Activated T-cell treated with anti-CD3 and anti-CD28 coated beads, Interleukin-2, amount 50 U/mL, for 24 hours (primary cell): ENCODE data around the gene PDAP1.
A peak's percentile ranks its signal among the peaks of the same experiment; 100 is the strongest.
"Not testable (repeated sequence)": the region's sequence is repeated elsewhere in the genome, so short reads cannot be mapped to it uniquely, and the experiment has no call there.

Source experiments
- DNase-seq: peaks from one replicate; pipeline ENCODE4 v3.0.0-alpha.2; 2020
- H3K27ac Mint-ChIP-seq: 2 replicates; pipeline ENCODE4 v1.8.0; 2020; ENCODE audit warnings: mild to moderate bottlenecking, mixed read lengths
- H3K27me3 Mint-ChIP-seq: 2 replicates; pipeline ENCODE4 v1.8.0; 2020; ENCODE audit warnings: mixed read lengths
- H3K36me3 Mint-ChIP-seq: 2 replicates; pipeline ENCODE4 v1.8.0; 2020; ENCODE audit warnings: low read depth, mixed read lengths
- H3K4me1 Mint-ChIP-seq: 2 replicates; pipeline ENCODE4 v1.8.0; 2020; ENCODE audit warnings: low read depth, mixed read lengths
- H3K4me3 Mint-ChIP-seq: 2 replicates; pipeline ENCODE4 v1.8.0; 2020; ENCODE audit warnings: mild to moderate bottlenecking, moderate library complexity, mixed read lengths
- H3K9me3 Mint-ChIP-seq: 2 replicates; pipeline ENCODE4 v1.8.0; 2020; ENCODE audit warnings: mixed read lengths

Gene PDAP1

GRCh38 chr7:99381664-99382075, 26.7 kb downstream of the PDAP1 start:
- peak overlapping the region; percentile 99 for H3K27ac Mint-ChIP-seq
- no peaks in the 10 kb centered on the region for H3K27me3 Mint-ChIP-seq
- H3K4me1 Mint-ChIP-seq = peaks cover 62% of the 10 kb centered on the region
- H3K36me3 Mint-ChIP-seq = peaks cover 91% of the 10 kb centered on the region
- no peak for DNase-seq
- peak overlapping the region; percentile 82 for H3K4me3 Mint-ChIP-seq
- no peaks in the 10 kb centered on the region for H3K9me3 Mint-ChIP-seq

- no peaks in the 10 kb centered on the region for H3K27me3 Mint-ChIP-seq
- H3K4me1 Mint-ChIP-seq = peaks cover 65% of the 10 kb centered on the region
- H3K36me3 Mint-ChIP-seq = peaks cover 91% of the 10 kb centered on the region
- no peaks in the 10 kb centered on the region for H3K9me3 Mint-ChIP-seq
- peak overlapping the region; percentile 82 for H3K4me3 Mint-ChIP-seq
- peak overlapping the region; percentile 99 for H3K27ac Mint-ChIP-seq
- peak; percentile 87 for DNase-seq
Observed at GRCh38 chr7:99380823-99381663, 27.4 kb downstream of the PDAP1 start.

GRCh38 chr7:99380032-99380822, 28.2 kb downstream of the PDAP1 start:
- H3K27ac Mint-ChIP-seq = peak overlapping the region; percentile 99
- peak; percentile 67 for DNase-seq
- peak overlapping the region; percentile 82 for H3K4me3 Mint-ChIP-seq
- peaks cover 66% of the 10 kb centered on the region for H3K4me1 Mint-ChIP-seq
- no peaks in the 10 kb centered on the region for H3K27me3 Mint-ChIP-seq
- H3K36me3 Mint-ChIP-seq = peaks cover 86% of the 10 kb centered on the region
- no peaks in the 10 kb centered on the region for H3K9me3 Mint-ChIP-seq

GRCh38 chr7:99379693-99380031, 28.7 kb downstream of the PDAP1 start:
- H3K36me3 Mint-ChIP-seq = peaks cover 83% of the 10 kb centered on the region
- peaks cover 65% of the 10 kb centered on the region for H3K4me1 Mint-ChIP-seq
- not testable (repeated sequence) for H3K9me3 Mint-ChIP-seq, DNase-seq, H3K27me3 Mint-ChIP-seq
- peak overlapping the region; percentile 82 for H3K4me3 Mint-ChIP-seq
- H3K27ac Mint-ChIP-seq = peak overlapping the region; percentile 99

- Mint-ChIP-seq H3K36me3 (peaks cover 78% of the 10 kb centered on the region), H3K9me3 (no peaks in the 10 kb centered on the region), H3K4me1 (peaks cover 59% of the 10 kb centered on the region), H3K27me3 (no peaks in the 10 kb centered on the region), H3K4me3 (peak overlapping the region; percentile 82), H3K27ac (peak overlapping the region; percentile 99)
- no peak for DNase-seq
Observed at GRCh38 chr7:99379043-99379577, 29.3 kb downstream of the PDAP1 start.

GRCh38 chr7:99375070-99375807, 33.2 kb downstream of the PDAP1 start:
- peak overlapping the region; percentile 92 for H3K27ac Mint-ChIP-seq
- H3K36me3 Mint-ChIP-seq = peaks cover 44% of the 10 kb centered on the region
- no peaks in the 10 kb centered on the region for H3K27me3 Mint-ChIP-seq
- H3K4me1 Mint-ChIP-seq = peaks cover 41% of the 10 kb centered on the region
- peak; percentile 83 for DNase-seq
- peak overlapping the region; percentile 84 for H3K4me3 Mint-ChIP-seq
- no peaks in the 10 kb centered on the region for H3K9me3 Mint-ChIP-seq

- peak within 1 kb of the TSS; percentile 84 for H3K4me3 Mint-ChIP-seq
- peaks cover 37% of the 10 kb centered on the region for H3K4me1 Mint-ChIP-seq
- peak; percentile 90 for DNase-seq
- H3K9me3 Mint-ChIP-seq = no peaks in the 10 kb centered on the region
- H3K27me3 Mint-ChIP-seq = no peaks in the 10 kb centered on the region
- peaks cover 43% of the 10 kb centered on the region for H3K36me3 Mint-ChIP-seq
- H3K27ac Mint-ChIP-seq = peak within 1 kb of the TSS; percentile 92
Observed at GRCh38 chr7:99374111-99375064, 34.0 kb downstream of the PDAP1 start, which contains the start of gene ARPC1B. Gene ARPC1B (plus strand): TSS chr7:99374730. CDS start chr7:99385715, 10,985 bp downstream.

- DNase-seq = no peak
- Mint-ChIP-seq H3K27ac (peak overlapping the region; percentile 83), H3K36me3 (peaks cover 43% of the 10 kb centered on the region), H3K4me3 (peak overlapping the region; percentile 84), H3K27me3 (no peaks in the 10 kb centered on the region), H3K9me3 (no peaks in the 10 kb centered on the region), H3K4me1 (peaks cover 32% of the 10 kb centered on the region)
Observed at GRCh38 chr7:99373091-99374066, 35.0 kb downstream of the PDAP1 start.

GRCh38 chr7:99372275-99373090, 35.9 kb downstream of the PDAP1 start:
- H3K9me3 Mint-ChIP-seq = no peaks in the 10 kb centered on the region
- H3K4me1 Mint-ChIP-seq = peaks cover 25% of the 10 kb centered on the region
- H3K4me3 Mint-ChIP-seq = peak overlapping the region; percentile 84
- peaks cover 35% of the 10 kb centered on the region for H3K36me3 Mint-ChIP-seq
- H3K27ac Mint-ChIP-seq = peak overlapping the region; percentile 55
- no peaks in the 10 kb centered on the region for H3K27me3 Mint-ChIP-seq
- no peak for DNase-seq

- H3K4me3 Mint-ChIP-seq = no peak overlapping the region
- peaks cover 35% of the 10 kb centered on the region for H3K36me3 Mint-ChIP-seq
- H3K4me1 Mint-ChIP-seq = peaks cover 21% of the 10 kb centered on the region
- H3K27ac Mint-ChIP-seq = no peak overlapping the region
- H3K27me3 Mint-ChIP-seq = no peaks in the 10 kb centered on the region
- no peaks in the 10 kb centered on the region for H3K9me3 Mint-ChIP-seq
- no peak for DNase-seq
Observed at GRCh38 chr7:99371376-99371920, 36.9 kb downstream of the PDAP1 start.

- H3K36me3 Mint-ChIP-seq = peaks cover 41% of the 10 kb centered on the region
- no peaks in the 10 kb centered on the region for H3K27me3 Mint-ChIP-seq
- no peaks in the 10 kb centered on the region for H3K9me3 Mint-ChIP-seq
- H3K4me1 Mint-ChIP-seq = peaks cover 16% of the 10 kb centered on the region
- no peak for DNase-seq
- peak overlapping the region; percentile 57 for H3K27ac Mint-ChIP-seq
- no peak overlapping the region for H3K4me3 Mint-ChIP-seq
Observed at GRCh38 chr7:99369767-99370391, 38.5 kb downstream of the PDAP1 start.
